GM12875 (cell line): Measurements from ENCODE around the gene EPB41L5.
"Not testable (repeated sequence)": the region's sequence is repeated elsewhere in the genome, so short reads cannot be mapped to it uniquely, and the experiment has no call there.

Source experiments
- H3K4me3 ChIP-seq: one replicate; pipeline ENCODE4 v1.5.1; 2011; ENCODE audit warnings: low read depth, low read length, control low read depth
- CTCF ChIP-seq: IDR thresholded peaks from 2 replicates; pipeline ENCODE4 v1.5.1; 2011; ENCODE audit warnings: low read depth, mild to moderate bottlenecking, control low read depth, inconsistent platforms, low read length, moderate library complexity, borderline replicate concordance; ENCODE audit not compliant: insufficient read depth

Gene EPB41L5

GRCh38 chr2:120111193-120111592 is 98.3 kb downstream of the EPB41L5 start:
- H3K4me3 ChIP-seq = no peak overlapping the region
- TF ChIP-seq CTCF = no peak

GRCh38 chr2:120118018-120118417 is 105.1 kb downstream of the EPB41L5 start:
- no peak overlapping the region for H3K4me3 ChIP-seq
- TF ChIP-seq CTCF = no peak

DNA sequence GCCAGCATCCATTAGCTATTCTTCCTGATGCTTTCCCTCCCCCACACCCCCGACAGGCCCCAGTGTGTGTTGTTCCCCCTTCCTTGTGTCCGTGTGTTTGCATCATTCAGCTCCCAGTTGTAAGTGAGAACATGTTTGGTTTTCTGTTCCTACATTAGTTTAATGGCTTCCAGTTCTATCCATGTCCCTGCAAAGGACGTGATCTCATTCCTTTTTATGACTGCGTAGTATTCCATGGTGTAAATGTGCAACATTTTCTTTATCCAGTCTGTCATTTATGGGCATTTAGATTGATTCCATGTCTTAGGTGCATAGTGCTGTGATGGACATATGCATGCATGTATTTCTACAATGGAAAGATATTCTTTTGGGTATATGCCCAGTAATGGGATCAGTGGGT is 105.6 kb downstream of the EPB41L5 start:
- no peak for TF ChIP-seq CTCF
- no peak overlapping the region for H3K4me3 ChIP-seq

DNA sequence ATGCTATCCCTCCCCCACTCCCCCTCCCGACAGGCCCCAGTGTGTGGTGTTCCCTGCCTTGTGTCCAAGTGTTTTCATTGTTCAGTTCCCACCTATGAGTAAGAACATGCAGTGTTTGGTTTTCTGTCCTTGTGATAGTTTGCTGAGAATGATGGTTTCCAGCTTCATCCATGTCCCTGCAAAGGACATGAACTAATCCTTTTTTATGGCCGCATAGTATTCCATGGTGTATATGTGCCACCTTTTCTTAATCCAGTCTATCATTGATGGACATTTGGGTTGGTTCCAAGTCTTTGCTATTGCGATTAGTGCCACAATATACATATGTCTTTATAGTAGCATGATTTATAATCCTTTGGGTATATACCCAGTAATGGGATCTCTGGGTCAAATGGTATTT is 108.5 kb downstream of the EPB41L5 start:
- H3K4me3 ChIP-seq = not testable (repeated sequence)

DNA sequence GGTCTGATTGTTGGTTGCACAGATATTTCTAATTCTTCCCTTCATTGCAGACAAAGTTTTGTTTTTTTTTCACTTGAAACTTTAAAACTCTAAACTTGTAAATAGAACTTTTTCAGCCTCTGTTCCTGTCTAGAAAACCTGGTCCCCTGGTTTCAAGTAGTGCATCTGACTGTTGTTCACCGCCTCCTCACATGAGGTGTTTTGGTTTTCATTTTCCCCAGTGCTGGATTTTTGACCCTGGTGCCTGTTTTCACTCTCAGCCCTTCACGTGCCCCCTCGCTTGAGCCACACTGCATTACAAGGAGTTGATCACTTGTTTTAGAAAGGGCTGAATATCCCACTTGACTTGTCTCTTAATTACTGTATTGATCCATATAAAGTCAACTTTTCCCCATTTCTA is 110.2 kb downstream of the EPB41L5 start:
- H3K4me3 ChIP-seq = no peak overlapping the region
- TF ChIP-seq CTCF = no peak

DNA sequence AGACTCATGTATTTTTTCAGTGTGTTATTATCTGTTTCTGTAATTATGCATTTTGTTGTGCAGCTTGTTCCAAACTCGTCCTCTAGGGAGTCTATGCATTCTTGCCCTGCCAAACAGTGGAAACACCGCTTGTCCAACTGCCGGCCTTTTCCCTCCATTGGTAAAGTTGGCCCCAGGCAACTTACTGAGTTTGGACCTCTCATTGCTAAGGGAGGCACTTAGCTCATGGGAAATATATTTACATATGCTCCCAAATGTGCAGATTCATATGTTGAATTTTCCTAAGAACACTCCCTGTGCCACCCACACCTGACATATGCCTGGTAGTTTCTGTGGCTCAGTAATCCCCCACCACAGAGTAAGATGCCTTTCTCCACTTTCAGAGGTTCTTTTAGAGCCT is 112.3 kb downstream of the EPB41L5 start:
- no peak overlapping the region for H3K4me3 ChIP-seq

DNA sequence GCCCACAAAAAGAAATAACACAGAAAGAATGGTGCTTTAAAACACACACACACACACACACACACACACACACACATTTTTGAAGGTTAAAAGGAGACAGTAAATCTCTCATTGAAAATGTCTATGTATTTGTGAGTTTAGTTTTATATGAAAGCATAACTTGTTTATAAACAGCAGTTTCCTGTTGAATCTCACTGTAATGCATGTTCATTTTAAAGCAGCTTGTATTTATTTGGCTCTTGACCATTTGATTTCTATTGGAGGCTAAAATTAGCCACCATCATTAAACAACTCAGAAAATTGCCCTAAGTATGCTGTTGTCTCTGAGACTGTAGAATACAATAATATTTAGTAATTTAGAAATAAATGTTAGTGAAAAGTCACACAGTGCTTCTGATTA is 115.3 kb downstream of the EPB41L5 start:
- no peak for TF ChIP-seq CTCF
- H3K4me3 ChIP-seq = no peak overlapping the region

More for the DNA sequence above, 112.3 kb downstream of the EPB41L5 start:
- no peak for TF ChIP-seq CTCF

DNA sequence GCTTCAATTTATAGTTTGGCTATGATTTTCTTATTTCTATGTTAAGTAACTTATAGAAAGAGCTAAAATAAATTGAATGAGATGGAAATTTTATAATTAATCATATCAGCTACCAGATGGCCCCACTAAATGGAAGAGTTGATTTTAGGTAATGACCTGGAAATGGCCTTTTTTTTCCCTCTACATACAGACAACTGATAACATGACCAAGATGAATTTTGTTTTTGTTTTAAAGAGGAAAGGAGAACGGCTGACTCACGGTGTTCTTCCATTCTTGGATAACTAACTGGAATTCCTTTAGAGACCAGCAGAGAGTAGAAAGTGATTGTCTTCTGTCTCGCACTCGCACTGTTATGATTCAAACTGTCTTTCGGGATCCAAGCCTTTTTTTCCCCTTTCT is 119.3 kb downstream of the EPB41L5 start:
- TF ChIP-seq CTCF = no peak
- H3K4me3 ChIP-seq = no peak overlapping the region
